K562 (cell line): ENCODE measurements around the gene VGLL2.

ENCODE experiments used
- POLR2A ChIP-seq: fragments of 450-650 bp; conservative IDR thresholded peaks from 2 replicates; pipeline ENCODE4 v1.6.1; 2016
- SMAD1 ChIP-seq: fragments of 150-350 bp; IDR thresholded peaks from 2 replicates; pipeline ENCODE4 v1.6.1; 2014; ENCODE audit warnings: low read length, low read depth; ENCODE audit not compliant: partially characterized antibody
- ZNF778 ChIP-seq: fragments of 450-650 bp; formaldehyde crosslinking; IDR thresholded peaks from 2 replicates; pipeline ENCODE4 v1.4.0; 2020; ENCODE audit warnings: mild to moderate bottlenecking, moderate library complexity
- TF ChIP-seq, protein P1 (sequence below): fragments of 250-450 bp; sonication (Bioruptor Pico); IDR thresholded peaks from 2 replicates; pipeline ENCODE4 v1.8.0; 2021; ENCODE audit warnings: borderline replicate concordance, mild to moderate bottlenecking, moderate library complexity; ENCODE audit not compliant: poor library complexity, severe bottlenecking
- TF ChIP-seq, protein P2 (sequence below): fragments of 250-450 bp; sonication (Bioruptor Pico); IDR thresholded peaks from 2 replicates; pipeline ENCODE4 v1.5.0; 2020; ENCODE audit warnings: mild to moderate bottlenecking, borderline replicate concordance

DNA sequence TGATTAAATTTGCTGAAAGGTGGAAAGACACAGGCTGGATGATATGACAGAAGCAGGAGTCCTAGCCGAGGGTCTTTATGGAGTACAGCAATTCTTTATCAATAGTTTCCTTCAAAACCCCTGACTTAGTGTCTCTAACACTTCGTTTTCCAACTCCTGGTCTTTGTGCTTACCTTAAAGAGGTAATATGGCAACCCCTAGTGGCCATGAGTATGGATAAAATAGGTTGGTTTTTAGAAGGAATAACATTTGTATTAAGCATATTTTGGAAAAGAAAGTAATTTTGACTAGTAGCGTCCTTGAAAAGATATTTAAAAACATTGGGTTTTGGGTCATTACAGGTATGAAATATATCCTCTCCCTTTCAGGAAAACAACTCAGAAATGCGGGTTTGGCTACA is 51.9 kb downstream of the VGLL2 start:
- TF ChIP-seq POLR2A (no peak), ZNF778 (CRISPR knock-in tag) (no peak), SMAD1 (no peak)
- TF ChIP-seq, protein P1, sequence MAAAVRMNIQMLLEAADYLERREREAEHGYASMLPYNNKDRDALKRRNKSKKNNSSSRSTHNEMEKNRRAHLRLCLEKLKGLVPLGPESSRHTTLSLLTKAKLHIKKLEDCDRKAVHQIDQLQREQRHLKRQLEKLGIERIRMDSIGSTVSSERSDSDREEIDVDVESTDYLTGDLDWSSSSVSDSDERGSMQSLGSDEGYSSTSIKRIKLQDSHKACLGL: no peak
- TF ChIP-seq, protein P2, sequence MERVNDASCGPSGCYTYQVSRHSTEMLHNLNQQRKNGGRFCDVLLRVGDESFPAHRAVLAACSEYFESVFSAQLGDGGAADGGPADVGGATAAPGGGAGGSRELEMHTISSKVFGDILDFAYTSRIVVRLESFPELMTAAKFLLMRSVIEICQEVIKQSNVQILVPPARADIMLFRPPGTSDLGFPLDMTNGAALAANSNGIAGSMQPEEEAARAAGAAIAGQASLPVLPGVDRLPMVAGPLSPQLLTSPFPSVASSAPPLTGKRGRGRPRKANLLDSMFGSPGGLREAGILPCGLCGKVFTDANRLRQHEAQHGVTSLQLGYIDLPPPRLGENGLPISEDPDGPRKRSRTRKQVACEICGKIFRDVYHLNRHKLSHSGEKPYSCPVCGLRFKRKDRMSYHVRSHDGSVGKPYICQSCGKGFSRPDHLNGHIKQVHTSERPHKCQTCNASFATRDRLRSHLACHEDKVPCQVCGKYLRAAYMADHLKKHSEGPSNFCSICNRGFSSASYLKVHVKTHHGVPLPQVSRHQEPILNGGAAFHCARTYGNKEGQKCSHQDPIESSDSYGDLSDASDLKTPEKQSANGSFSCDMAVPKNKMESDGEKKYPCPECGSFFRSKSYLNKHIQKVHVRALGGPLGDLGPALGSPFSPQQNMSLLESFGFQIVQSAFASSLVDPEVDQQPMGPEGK: no peak
